ENCODE data around the gene AXIN2.
A peak's percentile ranks its signal among the peaks of the same experiment; 100 is the strongest.

The AXIN2 gene

DNA sequence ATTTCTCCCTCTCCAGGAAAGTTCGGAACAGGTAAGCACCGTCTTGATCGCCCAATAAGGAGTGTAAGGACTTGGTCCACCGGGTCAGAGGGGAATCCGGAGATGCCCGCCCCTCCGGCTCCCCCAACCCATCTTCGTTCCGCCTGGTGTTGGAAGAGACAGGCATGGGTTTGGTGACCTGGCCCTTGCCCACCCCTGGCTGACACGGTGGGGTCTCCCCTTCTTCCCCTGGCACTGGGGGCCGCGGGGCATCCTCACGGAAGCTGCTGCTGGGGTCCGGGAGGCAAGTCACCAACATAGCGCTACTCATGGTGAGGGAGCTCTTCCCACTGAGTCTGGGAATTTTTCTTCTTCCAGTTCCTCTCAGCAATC lies 3.2 kb downstream of the AXIN2 start:
- DNase-seq (ENCODE audit: low read depth): no peak
- H3K4me3 ChIP-seq (ENCODE audit: low read length): no peak overlapping the region
- TF ChIP-seq, protein P1, sequence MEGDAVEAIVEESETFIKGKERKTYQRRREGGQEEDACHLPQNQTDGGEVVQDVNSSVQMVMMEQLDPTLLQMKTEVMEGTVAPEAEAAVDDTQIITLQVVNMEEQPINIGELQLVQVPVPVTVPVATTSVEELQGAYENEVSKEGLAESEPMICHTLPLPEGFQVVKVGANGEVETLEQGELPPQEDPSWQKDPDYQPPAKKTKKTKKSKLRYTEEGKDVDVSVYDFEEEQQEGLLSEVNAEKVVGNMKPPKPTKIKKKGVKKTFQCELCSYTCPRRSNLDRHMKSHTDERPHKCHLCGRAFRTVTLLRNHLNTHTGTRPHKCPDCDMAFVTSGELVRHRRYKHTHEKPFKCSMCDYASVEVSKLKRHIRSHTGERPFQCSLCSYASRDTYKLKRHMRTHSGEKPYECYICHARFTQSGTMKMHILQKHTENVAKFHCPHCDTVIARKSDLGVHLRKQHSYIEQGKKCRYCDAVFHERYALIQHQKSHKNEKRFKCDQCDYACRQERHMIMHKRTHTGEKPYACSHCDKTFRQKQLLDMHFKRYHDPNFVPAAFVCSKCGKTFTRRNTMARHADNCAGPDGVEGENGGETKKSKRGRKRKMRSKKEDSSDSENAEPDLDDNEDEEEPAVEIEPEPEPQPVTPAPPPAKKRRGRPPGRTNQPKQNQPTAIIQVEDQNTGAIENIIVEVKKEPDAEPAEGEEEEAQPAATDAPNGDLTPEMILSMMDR (IDR thresholded peaks at IDR 0.05; ENCODE audit: insufficient read depth, low read depth, low read length, missing control alignments): no peak

DNA sequence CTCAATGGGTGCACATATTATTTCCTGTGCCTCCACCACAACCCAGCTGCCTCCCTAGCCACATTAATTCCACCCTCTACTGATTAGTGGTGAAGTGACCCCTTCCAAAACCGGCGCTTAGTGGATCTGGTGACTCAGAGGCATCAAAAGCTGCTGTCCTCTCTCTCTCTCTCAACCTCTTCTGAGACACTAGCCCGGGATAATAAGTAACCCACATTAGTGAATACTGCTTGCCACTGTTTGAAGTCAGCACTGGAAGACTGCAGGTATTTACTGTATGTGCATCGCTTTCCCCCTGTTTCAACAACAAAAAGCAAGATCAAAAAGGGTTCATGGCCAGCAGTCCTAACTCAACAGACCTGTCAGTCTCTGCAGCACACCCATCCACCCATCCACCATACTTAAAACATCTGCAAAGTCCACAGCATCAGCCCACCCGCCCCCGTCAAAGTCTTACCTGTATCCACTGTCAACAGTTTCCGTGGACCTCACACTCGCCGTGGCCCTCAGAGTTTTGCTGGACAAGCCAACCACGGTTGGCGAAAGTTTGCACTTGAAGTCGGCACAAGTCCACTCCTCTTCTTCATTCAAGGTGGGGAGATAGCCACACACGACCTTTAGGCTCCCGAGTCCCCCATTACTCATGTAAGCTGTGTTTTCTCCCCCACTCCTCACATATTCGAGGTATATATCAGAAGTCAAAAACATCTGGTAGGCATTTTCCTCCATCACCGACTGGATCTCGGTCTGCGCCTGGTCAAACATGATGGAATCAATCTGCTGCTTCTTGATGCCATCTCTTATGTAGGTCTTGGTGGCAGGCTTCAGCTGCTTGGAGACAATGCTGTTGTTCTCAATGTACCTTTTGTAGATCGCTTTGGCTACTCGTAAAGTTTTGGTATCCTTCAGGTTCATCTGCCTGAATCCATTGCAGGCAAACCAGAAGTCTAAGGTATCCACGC lies 3.8 kb downstream of the AXIN2 start:
- TF ChIP-seq, protein P1 (IDR thresholded peaks at IDR 0.05; ENCODE audit: insufficient read depth, low read depth, low read length, missing control alignments): no peak
- no peak overlapping the region for H3K4me3 ChIP-seq (ENCODE audit: low read length)
- no peak for DNase-seq (ENCODE audit: low read depth)

DNA sequence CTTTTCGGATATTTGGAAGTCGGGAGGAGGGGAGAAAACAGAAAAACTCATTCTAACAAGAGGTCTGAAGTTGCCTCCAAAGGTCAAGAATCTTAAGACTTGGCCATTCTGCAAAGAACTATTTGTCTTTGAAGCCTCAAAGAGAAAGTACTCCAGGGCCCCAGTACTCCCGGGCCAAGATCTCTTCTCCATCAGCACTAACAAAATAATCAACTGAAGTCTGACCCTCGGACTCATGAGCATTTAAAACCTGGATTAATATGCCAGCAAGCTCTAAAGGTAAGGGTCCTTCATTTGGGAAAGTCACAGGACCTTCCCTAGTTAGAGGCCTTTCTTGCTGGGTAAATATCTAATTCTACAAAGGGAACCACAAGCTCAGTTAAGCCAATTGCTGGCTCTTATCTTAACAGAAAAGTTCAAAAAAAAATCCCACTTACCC lies 4.5 kb downstream of the AXIN2 start:
- no peak for DNase-seq (ENCODE audit: low read depth)
- TF ChIP-seq, protein P1 (IDR thresholded peaks at IDR 0.05; ENCODE audit: insufficient read depth, low read depth, low read length, missing control alignments): no peak
- no peak overlapping the region for H3K4me3 ChIP-seq (ENCODE audit: low read length)

DNA sequence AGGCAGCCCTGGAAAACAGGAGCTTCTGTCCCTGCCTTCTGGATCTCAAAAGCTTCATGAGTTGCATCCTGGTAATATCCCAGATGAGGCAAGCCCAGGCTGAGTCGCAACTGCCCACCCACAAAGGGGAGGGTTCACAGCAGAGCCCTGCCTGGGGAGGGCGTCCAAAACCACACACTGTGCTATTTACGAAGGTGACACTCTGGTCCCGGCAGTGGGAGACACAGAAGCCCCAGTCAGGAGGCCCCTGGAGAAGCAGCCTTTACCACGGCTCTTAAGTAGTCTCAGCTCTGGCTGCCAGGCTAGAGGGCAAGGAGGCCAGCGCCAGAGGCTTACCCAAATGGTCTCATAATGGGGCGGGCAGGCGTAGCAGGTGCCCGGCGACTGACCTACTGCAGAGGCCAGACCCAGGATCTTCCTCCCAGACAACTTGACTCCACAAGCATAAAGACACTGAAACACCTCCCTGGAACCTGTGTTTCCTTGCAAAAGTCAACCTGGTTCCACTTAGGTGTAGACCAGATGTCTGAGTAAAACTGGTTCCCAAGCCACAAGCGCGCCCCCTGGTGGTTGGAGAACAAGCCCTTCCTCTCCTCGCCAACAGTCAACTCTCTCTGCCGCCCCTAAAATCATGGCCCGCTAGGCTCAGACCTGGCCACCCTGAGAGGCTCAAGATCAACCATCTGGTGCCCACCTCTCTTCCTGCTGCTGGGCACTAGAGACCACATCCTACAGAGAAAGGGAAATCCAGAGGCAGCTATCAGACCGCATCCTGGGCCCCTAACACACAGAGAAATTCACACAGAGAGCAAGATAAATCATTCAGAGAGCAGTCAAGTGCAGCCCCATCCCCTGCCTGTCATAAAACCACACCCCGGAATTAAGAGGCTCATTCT lies 5.2 kb downstream of the AXIN2 start:
- DNase-seq (ENCODE audit: low read depth): peak; percentile 46
- TF ChIP-seq, protein P1 (IDR thresholded peaks at IDR 0.05; ENCODE audit: insufficient read depth, low read depth, low read length, missing control alignments): peak; percentile 57
- no peak overlapping the region for H3K4me3 ChIP-seq (ENCODE audit: low read length)

DNA sequence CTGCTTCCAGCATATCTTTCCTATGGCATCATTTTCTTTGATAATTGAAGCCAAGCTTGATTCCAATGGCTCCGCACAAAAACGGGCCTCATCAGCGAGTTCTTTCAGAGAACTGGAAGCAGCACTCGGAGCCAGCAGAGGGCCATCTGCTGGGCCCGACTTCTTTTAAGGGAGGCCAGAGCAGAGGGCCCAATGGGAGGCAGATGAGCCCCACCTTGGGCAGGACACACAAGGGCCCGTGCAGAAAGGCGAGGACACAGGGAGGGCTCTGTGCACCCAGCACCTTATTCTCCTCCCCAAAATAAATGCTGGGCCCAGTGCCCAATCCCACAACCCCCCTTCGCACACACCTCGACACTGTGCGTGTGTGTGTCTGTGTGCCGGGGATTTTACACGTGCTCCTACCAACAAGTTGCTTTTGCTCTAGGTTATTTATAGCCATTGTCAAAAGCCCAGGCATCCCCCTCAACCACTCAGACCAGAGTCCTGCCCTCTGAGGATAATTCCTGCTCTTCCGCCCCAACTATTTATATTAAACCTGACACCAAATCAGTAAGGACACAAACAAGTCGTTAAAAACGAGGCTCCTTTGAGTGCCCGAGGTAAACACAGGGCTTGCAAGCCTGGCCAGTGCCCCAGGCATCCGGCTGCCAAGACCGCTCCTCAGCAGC lies 6.8 kb downstream of the AXIN2 start:
- DNase-seq (ENCODE audit: low read depth): no peak
- no peak overlapping the region for H3K4me3 ChIP-seq (ENCODE audit: low read length)
- TF ChIP-seq, protein P1 (IDR thresholded peaks at IDR 0.05; ENCODE audit: insufficient read depth, low read depth, low read length, missing control alignments): no peak

DNA sequence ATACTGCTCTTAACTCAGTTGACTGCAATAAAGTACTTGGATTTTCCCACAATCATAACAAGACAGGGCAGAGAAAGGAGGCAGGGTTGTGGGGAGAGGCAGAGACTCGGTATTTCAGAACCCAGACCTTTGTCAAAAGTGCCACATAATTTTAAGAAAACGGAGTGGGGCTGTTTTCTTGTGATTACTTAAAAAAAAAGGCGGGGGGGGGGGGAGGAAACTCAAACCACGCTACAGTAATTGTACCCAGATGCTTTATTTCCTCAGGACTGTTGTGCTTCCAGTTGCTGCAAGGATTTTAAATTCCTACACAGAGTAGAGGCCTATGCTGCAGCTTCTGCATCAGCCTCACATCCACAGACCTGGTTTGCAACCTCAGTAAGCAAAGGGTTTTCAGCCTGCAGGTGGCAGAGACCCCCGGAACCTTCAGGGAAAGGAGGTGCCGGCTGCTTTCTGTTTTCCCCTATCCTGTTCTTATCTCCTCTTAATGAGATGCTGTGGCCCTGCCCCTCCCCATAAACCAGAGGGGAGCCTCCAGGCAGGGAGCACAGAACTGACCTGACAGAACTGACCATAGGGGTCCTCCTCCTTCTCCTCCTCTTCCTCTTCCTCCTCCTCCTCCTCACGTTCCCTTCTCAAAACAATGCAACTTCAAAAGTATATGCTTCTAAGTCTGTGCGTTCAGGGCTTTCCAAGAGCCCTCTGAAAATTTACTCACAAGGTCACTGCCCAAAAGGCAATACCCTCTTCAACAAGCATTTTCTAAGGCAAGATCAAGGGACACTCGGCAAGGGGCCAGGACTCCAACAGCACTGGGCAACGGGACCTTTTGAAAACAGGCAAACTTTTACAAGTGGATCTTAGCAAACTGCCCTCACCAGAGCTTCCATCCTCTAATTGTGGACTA lies 7.5 kb downstream of the AXIN2 start:
- TF ChIP-seq, protein P1 (IDR thresholded peaks at IDR 0.05; ENCODE audit: insufficient read depth, low read depth, low read length, missing control alignments): no peak
- H3K4me3 ChIP-seq (ENCODE audit: low read length): no peak overlapping the region

More for the DNA sequence above, 7.5 kb downstream of the AXIN2 start:
- no peak for DNase-seq (ENCODE audit: low read depth)
